ENCODE data around the gene TUBB. TPM values are rescaled to one million over a fixed set of nuclear protein-coding genes. Genes with fewer than 3 reads are reported as not detected.

TUBB gene
- total RNA-seq, 4 donors from 2014 or later, result 69.9 to 188 (median 95.6) TPM

- peaks cover 3 to 45% (median 15%) of the 10 kb centered on the region in 4 donors for H3K4me1 ChIP-seq
- TF ChIP-seq POLR2A (IDR thresholded peaks at IDR 0.05) (peak; percentile 66 to 86), CTCF (IDR thresholded peaks at IDR 0.05) (no peak)
- peak within 1 kb of the TSS; percentile 74 to 98 (median 92) for H3K4me3 ChIP-seq
- peaks cover 0 to 34% (median 0%) of the 10 kb centered on the region in 3 donors for H3K36me3 ChIP-seq
- H3K9me3 ChIP-seq, result no peaks in the 10 kb centered on the region
- DNase-seq, result peak; percentile 94 to 99 (median 98)
- no peaks in the 10 kb centered on the region for H3K27me3 ChIP-seq
- peak within 1 kb of the TSS; percentile 84 to 96 (median 92) for H3K27ac ChIP-seq
These were observed 22.4 kb downstream of the TUBB start, which contains the start of gene FLOT1 for GRCh38 chr6:30742316-30743098. FLOT1 (minus strand) TSS chr6:30742687; CDS start chr6:30742189, 498 bp downstream.

GRCh38 chr6:30743099-30744053, 23.2 kb downstream of the TUBB start:
- no peaks in the 10 kb centered on the region for H3K9me3 ChIP-seq
- peak overlapping the region; percentile 84 to 96 (median 92) for H3K27ac ChIP-seq
- H3K36me3 ChIP-seq, result peaks cover 0 to 27% (median 0%) of the 10 kb centered on the region in 3 donors
- peak overlapping the region; percentile 74 to 98 (median 92) for H3K4me3 ChIP-seq
- DNase-seq, result peak; percentile 38 to 70 (median 68)
- no peaks in the 10 kb centered on the region for H3K27me3 ChIP-seq
- TF ChIP-seq POLR2A (IDR thresholded peaks at IDR 0.05) (peak in 1 of 2 donors; percentile 12), CTCF (IDR thresholded peaks at IDR 0.05) (no peak)
- peaks cover 3 to 41% (median 9%) of the 10 kb centered on the region in 4 donors for H3K4me1 ChIP-seq

- peak; percentile 66 to 92 (median 90) for DNase-seq
- TF ChIP-seq CTCF (IDR thresholded peaks at IDR 0.05), result peak; percentile 22 to 78 (median 71)
- TF ChIP-seq POLR2A (IDR thresholded peaks at IDR 0.05), result peak; percentile 93 to 96
- no peaks in the 10 kb centered on the region for H3K27me3 ChIP-seq
- H3K9me3 ChIP-seq, result no peaks in the 10 kb centered on the region
- peak within 1 kb of the TSS; percentile 84 to 96 (median 92) for H3K27ac ChIP-seq
- peaks cover 3 to 40% (median 7%) of the 10 kb centered on the region in 4 donors for H3K4me1 ChIP-seq
- H3K4me3 ChIP-seq, result peak within 1 kb of the TSS; percentile 74 to 98 (median 92)
- H3K36me3 ChIP-seq, result peaks cover 0 to 19% (median 0%) of the 10 kb centered on the region in 3 donors
These were observed 24.1 kb downstream of the TUBB start, which contains the start of gene IER3 for GRCh38 chr6:30744054-30744805. IER3 (minus strand) TSS chr6:30744547; CDS start chr6:30744518, 29 bp downstream.

GRCh38 chr6:30747300-30747687, 27.1 kb downstream of the TUBB start:
- Histone ChIP-seq H3K4me1 (peaks cover 0 to 45% (median 0%) of the 10 kb centered on the region in 4 donors), H3K9me3 (no peaks in the 10 kb centered on the region), H3K27me3 (no peaks in the 10 kb centered on the region), H3K27ac (peak overlapping the region in 2 of 4 donors; percentile 66 to 86), H3K36me3 (no peaks in the 10 kb centered on the region), H3K4me3 (no peak overlapping the region)
- no peak for DNase-seq
- TF ChIP-seq CTCF (IDR thresholded peaks at IDR 0.05) (no peak), POLR2A (IDR thresholded peaks at IDR 0.05) (no peak)
